Muscle of arm (tissue), 12 donors: ENCODE data around the gene SERPINH1. TPM values are rescaled to one million over a fixed set of nuclear protein-coding genes. Genes with fewer than 3 reads are reported as not detected.

Experiments used
- DNase-seq: peaks from one replicate; pipeline ENCODE4 v3.0.0-alpha.2; 2013
- polyA plus RNA-seq, 12 donors: library from polyadenylated mRNA; unstranded; fragments of 120-200 nt; gene quantifications; one replicate each; pipeline ENCODE4 v1.2.1, GENCODE V29; 2013; ENCODE audit not compliant: insufficient read length in 12 of 12

Gene SERPINH1
- polyA plus RNA-seq, 12 donors = 232 to 462 (median 323) TPM; not detected in 1

DNA sequence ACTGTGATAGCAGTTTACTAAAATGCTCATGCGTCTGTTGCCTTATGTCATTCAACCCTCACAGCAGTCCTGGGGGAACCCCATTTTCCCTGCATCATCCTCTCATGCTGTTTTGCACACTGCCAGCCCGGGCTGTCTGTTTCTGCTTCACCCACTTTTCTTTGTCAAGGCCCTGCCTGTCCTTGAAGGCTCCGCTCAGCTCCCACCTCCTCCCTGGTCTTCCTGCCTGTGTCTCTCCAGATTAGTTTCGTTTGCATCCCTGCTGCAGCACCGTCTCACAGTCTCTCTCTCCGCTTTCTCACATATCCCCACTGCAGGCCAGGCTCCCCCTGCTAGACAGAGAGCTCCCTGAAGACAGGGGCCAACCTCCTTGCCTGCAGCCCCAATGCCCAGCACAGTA, 29.9 kb downstream of the SERPINH1 start:
- DNase-seq = no peak

DNA sequence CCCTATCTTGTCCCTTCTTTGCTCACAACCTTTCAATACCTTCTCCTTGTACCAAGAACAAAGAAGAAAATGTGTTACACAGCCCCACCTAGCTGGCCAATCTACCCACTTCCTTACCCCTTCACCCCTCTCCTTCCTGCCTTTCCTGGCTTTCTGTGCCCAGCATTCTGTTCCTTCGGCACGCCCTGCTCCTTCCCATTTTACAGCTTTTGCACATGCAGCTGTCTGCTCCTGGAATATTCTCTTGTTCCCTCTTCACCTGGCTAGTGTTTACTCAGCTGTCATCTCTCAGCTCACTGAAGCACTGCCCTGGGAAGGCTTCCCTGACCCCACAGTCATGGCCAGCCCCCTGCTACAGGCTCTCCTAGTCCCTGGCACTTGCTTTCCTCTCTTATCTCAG, 30.7 kb downstream of the SERPINH1 start:
- no peak for DNase-seq

DNA sequence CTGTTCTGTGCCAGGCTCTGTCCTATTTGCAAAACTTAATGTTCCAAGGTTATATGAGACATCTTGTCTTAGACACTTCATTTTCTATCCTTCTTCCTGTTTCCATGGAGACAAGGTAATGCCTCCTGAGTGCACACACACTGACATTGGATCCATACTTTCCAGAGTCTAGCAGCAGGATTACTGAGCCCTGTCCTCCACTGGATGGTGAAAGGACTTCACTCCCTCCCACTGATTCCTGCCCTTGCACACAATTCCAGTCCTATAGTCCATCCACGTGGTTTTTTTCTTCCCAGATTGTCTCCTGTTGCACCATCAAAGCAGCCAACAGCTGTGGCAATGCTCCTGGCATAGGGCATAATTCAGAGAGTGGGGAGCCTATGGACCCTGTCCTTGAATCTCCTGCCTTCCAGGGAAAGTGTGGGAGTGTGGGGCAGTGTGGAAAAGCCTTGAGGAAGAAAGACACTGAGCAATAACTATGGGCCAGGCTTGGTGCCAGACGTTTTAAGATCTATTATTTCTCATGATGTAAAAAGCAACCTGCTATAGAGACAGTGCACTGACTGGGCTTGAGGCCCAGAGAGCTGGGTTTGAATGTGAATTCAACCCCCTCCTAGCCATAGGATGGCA, 31.3 kb downstream of the SERPINH1 start:
- no peak for DNase-seq

DNA sequence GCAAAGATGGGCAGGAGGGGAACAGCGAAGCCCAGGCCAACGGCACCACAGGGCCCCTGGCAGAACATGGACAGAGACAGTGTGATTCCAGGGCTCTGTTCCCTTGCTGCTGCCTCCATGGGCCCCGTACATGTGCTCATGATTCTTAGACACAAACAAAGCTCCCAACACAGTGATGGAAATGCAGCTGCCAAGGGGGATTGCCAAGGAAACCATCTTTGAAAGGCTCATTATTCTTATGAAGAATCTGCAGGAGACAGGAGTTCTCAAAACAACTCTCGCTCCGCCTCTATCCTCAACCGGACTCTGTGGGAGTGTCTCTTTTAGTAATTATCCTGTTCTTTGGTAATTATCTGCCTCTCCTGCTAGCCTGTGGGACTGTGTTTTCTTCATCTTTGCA, 32.2 kb downstream of the SERPINH1 start:
- DNase-seq = no peak

DNA sequence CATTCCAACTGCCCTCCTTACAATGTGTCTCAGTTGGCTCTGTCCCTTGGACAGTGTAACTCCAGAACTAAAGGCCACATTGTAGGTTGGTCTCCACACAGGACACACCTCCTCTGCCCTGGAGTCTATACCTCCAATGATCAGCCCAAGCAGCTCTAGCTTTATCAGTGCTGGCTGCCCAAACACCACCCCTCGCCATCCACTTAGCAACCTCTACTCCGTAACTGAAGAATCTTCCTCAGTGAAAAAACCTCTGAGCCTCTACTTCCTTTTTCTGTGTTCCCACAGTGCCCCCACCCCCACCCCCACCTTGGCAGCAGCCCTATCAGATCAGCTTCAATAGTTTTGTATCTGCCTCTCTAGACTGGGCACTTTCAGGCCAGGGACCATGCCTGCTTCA, 33.4 kb downstream of the SERPINH1 start:
- DNase-seq = no peak

DNA sequence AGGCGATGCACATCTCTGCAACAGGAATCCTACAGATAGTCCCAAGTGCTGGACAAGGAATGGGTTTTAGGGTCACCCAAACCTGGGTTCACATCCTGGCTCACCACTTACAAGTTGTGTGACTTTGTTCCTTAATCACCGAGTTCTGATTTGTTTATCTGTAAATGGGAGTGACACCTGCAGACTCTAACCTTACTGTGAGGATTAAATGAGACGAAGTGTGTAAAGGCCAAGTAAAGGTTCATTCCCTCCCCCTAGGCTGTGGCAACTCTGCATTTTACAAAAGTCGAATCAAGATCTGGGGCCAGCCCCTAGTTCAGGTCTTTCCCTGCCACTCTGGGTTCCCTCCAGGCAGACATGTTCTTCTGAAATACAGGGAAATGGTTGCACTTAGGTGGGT, 34.9 kb downstream of the SERPINH1 start:
- DNase-seq = no peak

DNA sequence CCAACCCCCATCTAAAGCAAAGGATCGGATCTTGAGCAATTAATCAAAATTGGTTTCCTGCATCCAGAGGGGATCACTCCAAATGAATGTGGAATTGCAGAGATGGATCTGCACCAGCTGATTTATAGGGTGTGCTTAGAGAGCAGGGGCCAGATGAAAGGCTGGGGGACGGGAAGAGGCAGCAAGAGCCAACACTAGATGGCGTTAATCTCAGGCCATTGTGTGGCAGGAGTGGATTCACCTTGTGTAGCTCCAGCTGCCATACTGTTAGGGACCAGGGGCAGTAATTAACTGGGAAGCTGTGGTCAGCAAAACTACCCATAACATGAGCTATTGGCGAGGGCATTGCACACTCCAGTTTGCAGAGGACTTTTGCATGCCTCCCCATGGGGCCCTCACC, 35.6 kb downstream of the SERPINH1 start:
- no peak for DNase-seq

DNA sequence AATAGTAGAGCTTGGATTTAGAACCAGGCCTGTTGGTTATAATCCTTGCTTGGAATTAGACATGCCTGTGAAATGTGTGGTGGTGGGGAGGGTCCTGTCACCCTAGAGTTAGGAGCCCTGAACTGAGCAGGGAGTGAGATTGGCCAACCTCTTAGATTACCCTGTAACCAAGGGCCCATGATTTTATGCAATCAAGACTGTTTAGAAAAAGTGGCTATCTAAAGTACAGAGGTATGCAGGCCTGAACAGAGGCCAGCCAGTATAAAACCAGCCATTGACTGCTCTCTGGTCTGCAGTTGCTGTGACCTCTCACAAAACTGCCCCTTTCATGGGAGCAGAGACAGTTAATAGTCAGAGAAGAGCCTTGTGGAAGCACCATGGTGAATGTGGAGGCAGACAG, 36.2 kb downstream of the SERPINH1 start:
- DNase-seq = no peak

DNA sequence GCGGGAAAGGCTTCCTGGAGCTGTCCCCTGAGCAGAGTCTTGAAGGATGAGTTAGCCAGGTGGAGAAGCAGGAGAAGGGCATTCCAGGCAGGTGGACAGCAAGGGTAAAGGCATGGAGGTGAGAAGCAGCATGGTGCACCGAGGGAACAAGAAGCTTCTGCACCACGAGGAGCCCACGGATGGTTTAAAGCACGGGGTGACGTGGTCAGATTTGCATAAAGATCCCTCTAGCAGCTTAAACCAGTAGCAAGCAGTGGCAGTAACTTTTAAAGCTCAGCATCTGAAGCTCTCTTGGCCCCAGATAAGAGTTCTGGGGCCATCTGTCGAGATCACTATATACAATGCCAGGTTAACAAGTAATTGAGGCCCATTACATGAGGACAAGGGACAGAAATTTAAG, 36.8 kb downstream of the SERPINH1 start:
- no peak for DNase-seq

DNA sequence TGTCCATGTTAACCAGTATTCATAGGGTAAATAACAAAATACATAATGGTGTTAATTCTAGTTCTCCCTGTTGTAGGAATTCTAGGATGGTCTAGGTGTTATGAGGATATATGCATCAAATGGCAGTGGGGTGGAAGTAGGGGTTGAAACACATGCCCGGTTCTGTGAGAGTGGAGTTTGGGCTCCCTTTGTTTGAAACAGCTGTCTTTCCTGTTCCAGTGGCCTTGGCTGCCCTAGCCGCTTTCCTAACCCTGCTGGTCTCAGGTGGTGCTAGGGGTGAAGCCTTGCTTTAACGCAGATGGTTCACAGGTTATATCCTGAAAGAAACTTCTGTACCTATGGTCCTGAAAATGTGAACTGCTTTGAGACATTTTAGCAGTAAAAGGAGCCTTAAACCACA, 38.3 kb downstream of the SERPINH1 start:
- DNase-seq = no peak

DNA sequence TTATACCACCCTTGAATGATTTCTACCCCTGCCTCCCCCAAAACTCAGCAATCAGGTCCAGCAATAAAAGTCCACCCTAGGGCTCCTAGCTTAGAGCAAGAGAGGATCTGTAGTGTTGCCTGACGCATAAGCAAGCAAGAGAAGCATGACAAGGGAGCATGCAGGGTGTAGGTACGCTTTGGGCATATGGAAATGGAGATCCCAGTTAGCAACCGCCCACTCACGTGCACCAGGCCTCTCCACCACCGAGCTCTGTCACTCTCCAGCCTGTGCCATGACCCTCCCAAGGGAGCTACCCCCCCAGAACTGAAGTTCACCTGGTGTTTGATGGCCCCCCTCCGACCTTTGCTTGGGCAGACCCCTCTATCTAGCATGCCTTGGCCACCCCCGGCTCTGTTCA, 39.4 kb downstream of the SERPINH1 start:
- no peak for DNase-seq

DNA sequence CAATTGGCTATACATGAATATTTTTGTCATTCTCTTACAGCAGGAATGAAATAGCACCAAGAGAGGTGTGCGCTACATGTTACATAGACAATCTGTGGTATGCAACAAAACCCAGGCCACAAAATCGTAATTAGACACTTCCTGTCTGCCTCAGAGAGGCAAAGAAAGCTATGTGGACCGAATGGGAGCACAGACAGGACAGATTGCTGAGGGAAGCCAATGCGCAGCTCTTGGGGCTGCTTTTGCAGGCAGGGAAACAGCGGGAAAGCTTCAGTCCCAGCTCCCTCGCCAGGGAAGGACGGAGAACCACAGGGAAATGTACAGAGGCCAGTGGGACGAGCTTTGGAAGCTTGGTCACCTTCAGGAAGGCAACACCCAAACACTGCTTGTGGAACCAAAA, 40.9 kb downstream of the SERPINH1 start:
- DNase-seq = no peak

DNA sequence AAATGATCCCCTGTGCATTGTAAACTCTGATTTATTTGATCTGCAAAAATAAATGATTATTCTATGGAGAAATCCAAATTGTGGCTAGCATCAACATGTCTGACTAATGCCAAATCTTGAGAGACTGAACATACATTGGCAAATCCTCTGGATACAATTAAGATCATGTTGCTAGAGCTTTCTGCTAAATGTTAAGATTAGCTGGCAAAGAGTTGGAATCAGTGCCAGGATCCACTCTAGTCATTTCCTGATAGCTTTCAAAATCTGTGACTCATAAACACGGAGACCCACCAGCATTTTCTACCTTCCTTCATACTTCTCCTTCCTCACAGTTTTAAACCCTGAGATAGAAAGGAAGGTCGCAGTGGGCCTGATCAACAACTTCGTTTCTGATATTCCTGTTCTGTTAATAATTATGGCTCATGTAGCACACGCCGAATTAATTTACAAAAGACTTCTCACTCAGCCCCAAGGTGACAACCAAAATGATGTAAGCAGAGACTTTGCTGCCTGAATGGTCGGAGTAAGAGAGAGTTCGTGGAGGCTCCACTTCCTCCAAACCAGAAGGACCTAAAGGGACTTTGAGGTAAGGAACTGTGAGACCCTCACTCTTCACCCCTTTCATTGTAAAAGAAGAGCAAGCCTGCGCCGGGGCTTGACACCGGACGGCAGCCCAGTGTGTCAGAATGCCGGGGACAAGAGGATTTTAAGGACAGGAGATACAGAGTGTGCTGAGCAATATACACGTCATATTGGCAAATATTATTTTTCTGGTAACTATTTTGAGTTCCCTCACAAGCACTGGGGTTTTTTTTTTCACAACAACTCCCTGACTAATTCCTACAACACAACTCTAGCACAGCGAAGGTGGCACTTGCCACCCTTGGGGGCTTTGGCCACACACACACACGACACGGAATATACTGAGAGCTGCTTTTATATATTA, 42.0 kb downstream of the SERPINH1 start:
- no peak for DNase-seq

DNA sequence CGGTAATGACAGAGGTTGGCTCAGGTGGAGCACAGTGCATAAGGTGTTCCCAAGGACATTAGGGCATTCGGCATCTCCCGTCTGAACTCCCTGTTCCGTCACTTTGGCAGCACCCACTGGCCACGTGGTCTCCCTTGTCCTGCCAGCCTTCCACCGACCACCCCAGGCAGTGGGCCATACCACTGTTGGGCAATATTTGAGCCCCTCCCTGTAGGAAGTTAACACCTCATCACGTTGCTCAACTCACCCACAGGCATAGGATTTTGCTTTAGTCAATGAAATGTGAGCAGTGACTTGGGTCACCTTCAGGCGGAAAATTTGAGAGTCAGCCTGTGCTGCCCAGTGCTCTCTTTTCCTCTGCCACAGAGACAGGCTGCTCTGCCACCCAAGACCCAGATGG, 44.0 kb downstream of the SERPINH1 start:
- no peak for DNase-seq

DNA sequence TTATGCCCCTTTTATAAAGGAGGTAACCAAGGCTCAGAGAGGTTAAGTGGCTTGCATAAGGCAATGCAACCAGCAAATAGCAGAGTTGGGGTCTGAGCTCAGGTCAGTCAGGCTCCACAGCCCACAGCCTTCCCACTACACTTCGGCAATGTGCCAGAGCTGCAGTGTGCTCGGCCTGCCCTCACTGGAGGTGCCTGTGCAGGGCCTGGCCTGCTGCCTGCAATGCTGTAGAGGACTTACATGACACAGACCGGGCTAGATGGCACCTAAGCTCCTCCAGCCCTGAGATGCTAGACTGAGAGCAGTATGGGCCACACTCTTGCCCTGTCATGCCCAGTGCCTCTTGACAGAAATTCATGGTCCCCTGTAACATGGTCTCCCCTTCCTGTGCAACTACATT, 49.8 kb downstream of the SERPINH1 start:
- no peak for DNase-seq

DNA sequence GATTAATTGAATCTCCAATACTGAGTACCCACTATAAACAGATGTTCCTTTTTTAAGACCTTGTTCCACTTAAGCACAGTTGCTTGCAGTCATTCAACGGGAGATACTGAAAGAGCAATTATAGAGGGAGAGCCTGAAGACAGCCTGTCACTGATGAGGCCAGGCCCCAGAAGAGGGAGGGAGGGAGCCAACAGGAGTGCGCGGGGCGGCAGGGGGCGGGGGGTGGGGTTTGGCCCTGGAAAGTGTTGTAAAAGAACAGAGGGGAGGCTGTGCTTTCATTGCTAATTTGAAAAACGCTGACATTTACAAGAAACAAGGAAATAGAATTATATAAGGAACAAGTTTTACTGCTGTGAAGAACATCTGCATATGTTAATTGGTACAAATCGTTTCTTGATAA, 53.7 kb downstream of the SERPINH1 start:
- DNase-seq = no peak

DNA sequence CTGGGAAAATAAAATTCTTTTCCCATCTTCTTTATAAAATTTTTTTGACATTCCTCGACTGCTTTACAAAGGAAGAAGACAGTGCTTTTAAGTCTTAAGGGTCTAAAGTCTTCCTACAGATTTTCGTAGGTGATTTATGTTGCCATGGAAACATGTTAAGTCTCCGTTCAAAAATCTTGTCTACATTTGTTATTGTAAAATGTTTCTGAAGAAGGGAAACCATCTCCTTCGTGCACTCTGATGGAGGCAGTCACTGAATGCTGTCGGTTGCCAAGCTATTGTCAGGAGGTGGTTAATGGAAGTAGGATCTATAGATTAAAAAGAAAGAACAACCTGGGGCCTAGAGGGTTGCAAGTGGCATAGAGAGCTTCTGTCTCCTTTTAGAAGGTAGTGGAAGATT, 54.2 kb downstream of the SERPINH1 start:
- no peak for DNase-seq

Other genes with a start within 250 kb of the SERPINH1 start
- gene ARRB1, start 210.6 kb upstream of the SERPINH1 start, polyA plus RNA-seq = 10 to 100 TPM in 11 of 12 donors, not detected in 1; 13.6 to 27.2 (median 18.7) TPM
- 1,000 to 10,000 TPM in 11 of 12 donors, not detected in 1; 2,672 to 3,446 (median 2,942) TPM for gene RPS3, start 162.7 kb upstream of the SERPINH1 start, polyA plus RNA-seq
- gene KLHL35, start 129.1 kb upstream of the SERPINH1 start, polyA plus RNA-seq = 10 to 100 TPM in 1 of 12 donors, 1 to 10 TPM in 10, not detected in 1; 2.2 to 12.4 (median 3.7) TPM
- gene GDPD5, start 36.3 kb upstream of the SERPINH1 start, polyA plus RNA-seq = 10 to 100 TPM in 11 of 12 donors, not detected in 1; 11.2 to 24.9 (median 20.3) TPM
- gene MAP6, start 106.8 kb downstream of the SERPINH1 start, polyA plus RNA-seq = 10 to 100 TPM in 8 of 12 donors, 1 to 10 TPM in 3, not detected in 1; 6.8 to 30.3 (median 12.3) TPM
- 10 to 100 TPM in 1 of 12 donors, under 1 TPM in 1, not detected in 10; 0.23 to 25.0 TPM for gene MOGAT2, start 155.6 kb downstream of the SERPINH1 start, polyA plus RNA-seq
- 1 to 10 TPM in 3 of 12 donors, under 1 TPM in 7, not detected in 2; 0.17 to 3.5 (median 0.58) TPM for gene DGAT2, start 206.5 kb downstream of the SERPINH1 start, polyA plus RNA-seq